Activated CD4-positive, alpha-beta T cell treated with anti-CD3 and anti-CD28 coated beads, Interleukin-2, amount 50 U/mL, for 24 hours (primary cell): ENCODE measurements around the gene ORM1.

ENCODE experiments used
- DNase-seq, 2 donors: peaks; one replicate each; pipeline ENCODE4 v3.0.0-alpha.2; 2020; ENCODE audit warnings: low read depth in 1 of 2, low spot score in 1 of 2

Gene ORM1

DNA sequence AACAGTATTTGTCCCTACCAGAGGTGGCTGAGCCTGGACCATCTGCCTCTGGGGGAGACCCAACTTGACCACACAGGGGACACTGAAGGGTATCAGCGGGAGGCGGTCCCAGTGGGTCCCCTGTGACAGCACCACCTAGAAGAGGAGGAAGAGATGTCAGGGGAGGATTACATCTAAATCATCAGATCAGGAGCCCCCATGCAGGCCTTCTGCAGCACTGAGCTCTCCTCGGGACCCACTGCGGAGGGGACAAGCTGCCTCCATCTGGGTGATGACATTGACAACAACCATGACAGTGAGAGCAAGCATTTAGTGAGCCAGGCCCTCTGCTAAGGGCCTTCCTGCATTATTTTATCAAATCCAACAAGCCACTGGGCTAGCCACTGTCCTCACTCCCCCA, 19.1 kb downstream of the ORM1 start:
- DNase-seq = no peak

DNA sequence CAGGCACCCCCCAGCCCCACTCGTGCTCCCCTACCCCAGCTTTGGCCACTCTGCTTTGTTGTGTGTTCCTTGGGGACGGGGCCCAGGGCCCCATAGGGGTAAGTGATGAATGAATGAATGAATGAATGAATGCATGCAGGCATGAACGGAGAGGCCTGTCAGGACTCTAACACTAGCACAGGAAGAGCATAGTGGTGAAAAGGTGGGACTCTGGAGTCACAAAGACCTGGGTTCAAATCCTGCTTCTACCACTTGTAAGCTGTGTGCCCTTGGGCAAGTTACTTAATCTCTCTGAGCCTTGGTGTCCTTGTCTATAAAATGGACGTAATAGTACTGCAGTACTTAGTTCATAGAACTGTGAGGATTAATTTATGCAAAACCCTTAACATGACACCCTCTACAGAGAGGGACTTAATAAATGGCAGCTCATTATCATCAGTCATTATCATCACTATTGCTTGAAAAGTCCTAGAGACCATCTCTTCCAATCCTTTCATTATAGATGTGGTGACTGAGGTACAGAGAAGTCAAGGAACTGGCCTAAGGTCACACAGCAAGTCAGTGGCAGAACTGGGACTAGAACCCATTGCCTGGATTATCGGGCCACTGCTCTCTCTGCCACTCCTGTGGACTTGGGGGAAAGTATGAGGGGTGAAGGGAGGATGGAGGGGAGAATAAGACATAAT, 20.0 kb downstream of the ORM1 start:
- DNase-seq = no peak

DNA sequence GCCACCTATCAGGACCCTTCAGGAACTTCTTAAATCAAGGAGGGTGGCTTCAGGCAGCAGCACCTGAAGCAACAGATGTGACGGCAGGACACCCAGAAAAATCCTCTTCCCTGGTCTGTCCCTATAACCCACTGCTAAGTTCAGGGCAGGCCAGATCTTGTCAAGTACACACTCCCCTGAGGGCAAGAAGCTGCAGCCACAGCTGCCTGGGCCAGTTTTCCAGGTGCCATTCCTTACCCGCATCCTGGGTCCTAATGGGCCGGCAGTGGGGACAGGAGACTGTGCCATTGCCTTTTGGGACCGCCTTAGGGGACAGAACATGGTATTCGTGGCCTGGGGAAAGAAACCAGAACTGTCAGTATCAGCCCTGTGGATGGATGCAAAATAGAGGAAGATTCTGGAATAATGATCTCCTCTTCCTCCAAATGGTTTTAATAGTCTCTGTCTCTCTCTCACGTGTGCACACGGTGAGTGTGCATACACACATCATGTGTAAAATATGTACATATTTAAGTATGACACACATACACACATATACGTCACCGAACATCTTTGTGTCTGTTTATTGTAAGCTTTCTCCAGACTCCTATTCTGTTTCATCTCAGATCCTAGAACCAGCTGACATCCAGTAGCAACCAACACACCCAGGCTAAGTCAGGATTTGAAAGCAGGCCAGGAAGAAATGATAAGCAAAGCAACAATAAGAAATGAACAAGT, 20.7 kb downstream of the ORM1 start:
- DNase-seq = no peak

DNA sequence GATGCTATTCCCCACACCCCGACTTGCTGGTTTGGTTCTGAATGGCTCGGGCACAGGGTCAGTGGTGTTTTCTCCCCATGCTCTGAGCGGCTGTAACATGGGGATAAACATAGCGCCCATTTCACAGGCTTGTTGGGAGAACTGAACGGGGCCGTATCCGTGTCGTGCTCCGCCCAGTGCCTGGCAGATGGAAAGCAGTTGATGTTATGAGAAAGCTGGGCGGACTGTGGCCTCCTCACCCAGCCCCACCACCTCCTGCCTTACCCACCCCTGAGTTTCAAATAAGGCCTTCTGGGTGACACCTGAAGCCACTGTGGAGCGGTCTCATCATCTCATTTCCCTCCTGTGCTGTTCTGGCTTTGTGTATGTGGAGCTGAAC, 21.3 kb downstream of the ORM1 start:
- DNase-seq = no peak

DNA sequence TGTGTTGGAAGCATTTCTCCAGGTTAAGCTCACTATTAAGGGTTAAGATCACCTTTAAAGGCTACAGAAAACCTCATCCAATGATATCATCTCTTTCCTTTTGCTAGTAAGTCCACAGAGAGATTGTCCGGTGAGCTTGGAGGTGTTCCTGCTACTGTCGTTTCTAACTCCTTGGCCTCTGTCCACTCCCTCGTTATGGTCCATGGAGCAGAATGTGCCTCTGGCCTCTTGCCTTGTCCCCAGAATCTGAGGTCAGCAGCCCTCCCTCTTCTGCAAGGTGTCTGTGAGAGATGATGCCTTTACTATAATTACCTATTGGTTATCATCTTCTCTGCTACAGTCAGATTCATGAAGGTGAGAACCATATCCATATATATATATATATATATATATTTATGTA, 21.8 kb downstream of the ORM1 start:
- DNase-seq = no peak

DNA sequence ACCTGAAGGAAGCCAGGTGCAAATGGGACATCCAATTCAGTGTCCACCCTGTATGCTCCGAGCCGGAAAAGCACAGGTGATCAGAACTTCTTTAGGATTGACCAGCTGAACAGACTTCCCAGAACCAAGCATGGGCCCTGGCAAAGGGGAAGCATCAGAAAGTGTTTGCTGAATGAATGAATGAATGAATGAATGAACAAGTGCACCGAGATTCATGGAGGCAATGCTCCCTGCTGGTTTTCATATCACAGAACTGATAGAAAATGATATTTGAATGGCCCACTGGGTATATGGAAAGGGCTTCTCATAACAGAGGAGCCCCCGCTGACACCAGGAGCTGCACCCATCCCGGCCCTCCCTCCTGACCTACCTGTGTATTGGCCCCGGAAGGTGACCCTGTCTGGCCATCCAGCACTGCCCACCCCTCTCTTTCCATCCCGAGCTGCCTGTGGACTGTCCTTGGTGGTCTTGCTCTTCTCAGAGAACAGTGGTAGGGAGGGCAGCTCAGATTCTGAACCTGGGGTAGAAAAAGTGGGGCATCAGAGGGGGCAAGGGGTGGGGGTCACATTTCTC, 22.7 kb downstream of the ORM1 start:
- no peak for DNase-seq

DNA sequence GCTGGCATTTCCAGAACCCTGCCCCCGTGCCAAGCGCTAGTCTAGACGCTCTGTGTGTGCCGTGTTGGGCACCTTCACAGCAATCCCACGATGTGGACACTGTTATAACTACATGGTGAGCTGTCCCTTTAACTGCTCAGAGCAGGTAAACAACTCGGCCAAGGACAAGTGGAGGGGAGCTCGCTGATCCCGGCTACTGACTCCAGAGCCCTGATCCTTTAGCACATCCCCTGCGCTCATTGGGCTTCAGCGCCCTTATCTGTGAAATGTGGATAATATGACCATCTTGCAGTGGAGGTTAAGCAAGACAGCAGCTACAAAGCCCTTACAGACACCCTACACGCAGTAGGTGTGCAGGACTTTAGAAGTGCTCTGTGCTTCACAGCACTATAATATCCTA, 23.2 kb downstream of the ORM1 start:
- no peak for DNase-seq

DNA sequence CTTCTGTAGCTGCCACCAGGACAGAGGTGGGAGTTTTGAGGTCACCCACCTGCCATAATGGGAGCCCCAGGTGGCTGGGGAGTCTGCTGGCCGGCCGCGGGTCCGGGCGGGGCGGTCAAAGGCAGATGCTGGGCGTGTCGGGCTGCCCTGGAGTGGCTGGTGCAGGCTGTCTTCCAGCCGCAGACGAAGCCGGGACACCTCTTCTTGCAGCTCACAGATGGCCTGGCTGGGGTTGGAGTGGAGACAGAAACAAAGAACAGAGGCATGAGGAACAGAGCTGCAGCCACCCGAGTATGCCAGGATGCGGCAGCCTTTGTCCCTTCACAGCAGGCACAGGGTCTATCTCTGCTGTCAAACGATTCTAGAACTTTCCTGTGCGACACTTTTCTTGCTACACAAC, 24.8 kb downstream of the ORM1 start:
- no peak for DNase-seq

DNA sequence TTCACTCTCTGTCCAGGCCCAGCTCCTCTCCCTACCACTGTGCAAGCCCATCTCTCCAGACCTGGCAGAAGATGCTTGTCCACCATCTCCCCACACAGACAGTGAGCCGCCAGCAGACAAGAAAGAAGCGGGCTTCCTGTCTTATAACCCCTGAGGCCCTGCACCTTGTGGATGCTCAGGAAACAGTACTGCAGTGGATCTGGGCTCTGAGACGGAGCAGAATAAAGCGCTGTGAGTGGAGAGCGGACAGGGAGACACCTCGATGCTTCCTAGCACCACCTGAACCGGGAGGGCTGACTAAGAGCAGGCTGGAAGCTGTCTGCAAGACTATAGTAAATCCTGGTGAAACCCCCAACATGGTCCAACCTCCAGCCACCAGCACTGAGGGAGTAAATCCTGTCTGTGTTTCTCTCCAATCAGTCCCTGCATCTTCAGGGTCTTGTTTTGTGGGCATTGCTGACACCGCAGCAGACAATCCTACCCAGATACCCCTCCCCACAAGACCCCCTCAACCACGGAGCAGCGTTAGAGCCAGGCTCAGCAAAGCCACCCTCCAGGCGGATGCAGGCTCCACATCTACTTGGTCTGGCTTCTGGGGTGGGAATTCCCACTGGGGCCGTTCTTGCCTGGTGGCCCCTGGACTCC, 25.5 kb downstream of the ORM1 start:
- no peak for DNase-seq

DNA sequence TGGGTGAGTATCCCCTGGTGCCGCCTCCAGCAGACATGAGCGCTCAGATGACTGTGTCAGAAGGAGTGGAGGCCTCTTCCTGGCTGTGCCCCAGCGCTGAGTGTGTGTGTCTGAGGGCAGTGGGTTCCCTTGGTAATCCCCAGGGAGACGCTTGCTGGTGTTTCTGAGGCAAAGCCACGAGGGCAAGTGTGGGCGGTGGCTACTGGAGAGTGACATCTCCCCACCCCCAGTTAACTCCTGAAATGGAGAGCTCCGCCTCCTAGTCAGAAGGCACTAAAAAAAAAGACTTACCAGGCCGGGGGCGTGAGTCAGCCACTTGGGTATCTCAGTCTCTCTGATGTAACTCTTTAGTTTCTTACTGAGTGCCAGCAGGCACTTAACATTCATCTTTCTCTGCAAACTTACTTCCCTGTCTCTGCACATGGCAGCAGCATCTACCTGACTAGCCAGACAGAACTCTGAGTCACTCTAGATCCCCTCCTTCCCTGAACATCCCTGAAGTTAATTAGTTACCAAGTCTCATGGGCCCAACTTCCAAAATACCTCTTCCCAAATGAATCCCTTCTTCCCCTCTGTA, 26.1 kb downstream of the ORM1 start:
- peak; percentile 70 to 87 for DNase-seq

DNA sequence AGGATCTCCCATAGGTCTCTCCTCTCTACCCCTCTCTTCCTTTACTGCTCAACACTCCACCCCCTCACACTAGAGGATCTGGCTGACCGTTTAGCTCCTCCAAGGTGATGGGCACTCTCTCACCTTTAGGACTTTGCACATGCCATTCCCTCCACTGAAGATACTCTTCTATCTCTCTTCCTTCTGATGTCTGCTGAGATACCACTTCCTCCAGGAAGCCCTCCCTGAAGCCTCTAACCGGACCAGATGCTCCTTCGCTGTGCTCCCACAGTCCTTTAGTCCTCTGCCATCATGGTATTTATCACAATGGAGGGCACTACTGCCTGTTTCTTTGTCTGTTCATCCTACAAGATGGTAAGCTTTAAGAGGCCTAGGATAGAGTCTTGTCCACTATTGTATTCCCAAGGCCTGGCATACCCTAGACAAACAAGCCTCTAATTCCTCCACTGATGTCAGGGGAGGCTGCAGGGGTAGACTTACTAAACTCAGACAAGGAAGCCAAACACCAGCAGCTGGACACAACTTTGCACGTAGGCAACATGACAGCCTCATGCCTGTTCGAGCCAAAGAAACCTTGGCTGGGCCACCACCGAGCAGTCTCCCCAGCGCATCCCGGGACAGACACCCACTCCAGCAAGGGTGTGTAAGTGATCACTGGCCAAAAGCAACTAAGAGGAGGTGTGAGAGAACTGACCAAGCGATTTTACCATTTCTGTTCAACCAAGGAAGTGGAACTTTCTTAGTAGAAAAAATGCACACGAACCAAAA, 27.0 kb downstream of the ORM1 start:
- no peak for DNase-seq

DNA sequence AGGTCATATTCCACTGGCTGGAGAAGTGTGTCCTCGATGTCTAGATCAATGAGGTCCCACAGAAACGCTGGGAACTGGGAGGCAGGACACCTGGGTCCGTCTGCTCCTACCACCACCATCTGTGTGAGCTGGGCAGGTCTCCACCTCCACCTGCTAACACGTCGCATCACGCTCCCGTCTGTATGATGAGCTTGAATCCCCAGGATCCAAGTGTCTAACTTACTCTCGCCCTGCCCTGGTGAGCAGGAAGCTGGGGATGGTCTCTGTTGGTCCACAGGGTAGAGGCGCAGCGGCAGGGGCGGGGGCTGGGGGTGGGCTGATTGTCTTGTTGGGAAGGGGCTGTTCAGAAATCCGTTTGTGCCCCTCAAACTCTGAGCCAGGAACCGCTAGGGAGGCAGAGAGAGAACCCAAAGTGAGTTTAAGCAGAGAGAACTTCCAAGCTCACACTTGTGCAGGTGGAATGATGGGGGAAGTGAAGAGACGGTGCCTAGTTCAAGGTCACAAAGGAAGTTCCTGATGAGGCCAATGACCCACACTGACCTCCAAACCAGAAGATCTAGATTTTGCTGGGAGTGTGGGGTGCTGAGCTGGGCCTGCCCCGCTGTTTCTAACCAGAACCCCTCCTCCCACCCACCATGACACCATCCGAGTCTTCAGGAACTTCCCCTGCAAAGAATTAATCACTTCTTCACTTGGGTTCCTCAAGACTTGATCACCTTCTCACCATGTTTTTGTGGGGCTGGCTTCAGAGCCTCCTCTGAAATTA, 27.9 kb downstream of the ORM1 start:
- DNase-seq = no peak

DNA sequence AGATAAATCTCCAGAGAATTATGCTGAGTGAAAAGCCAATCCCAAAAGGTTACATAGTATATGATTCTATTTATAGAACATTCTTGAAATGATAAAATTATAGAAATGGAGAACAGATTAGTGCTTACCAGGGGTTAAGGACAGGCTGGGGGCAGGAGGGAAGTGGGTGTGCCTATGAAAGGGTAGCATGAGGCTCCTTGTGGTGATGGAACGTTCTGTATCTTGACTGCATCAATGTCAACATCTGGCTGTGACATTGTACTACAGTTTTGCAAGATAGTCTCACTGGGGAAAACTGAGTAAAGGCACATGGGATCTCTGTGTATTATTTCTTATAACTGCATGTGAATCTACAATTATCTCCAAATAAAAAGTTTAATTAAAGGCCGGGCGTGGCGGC, 29.0 kb downstream of the ORM1 start:
- DNase-seq = no peak

DNA sequence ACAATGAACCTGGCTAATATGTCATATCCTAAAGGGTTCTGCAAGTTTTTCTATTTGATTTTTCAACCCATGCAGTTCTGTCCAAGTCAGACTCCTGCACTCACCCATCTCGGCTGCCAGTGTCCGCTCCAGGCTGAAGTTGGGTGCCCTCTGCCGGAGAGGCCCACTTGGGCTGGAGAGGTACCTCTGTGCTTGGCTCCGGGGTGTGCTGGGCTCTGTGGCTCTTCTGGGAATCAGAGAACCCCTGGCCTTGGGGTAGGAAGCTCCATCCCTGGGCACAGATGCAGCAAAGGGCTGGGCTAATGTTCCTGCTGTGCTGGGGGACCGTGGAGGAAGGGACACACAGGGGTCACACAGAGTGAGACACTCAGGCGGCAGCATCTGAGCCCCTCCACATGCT, 32.9 kb downstream of the ORM1 start:
- no peak for DNase-seq

DNA sequence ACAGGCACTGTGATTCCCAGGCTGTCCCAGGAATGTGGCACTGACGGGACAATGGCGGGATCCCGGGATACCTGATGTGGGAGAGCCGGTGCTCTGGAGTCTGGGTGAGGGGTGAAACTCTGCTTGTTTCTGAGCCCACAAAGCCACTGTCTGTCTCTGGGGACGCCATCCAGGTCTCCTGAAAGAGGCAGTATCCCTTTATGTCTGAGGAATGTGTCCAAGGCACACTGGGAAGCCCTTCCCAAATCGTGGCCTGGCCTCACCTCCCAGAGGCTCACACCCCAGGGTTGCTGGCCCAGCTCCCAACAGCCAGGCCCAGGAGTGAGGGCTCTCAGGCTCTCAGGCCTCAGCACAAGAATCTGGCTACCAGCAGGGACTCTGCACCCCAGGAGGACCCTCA, 33.9 kb downstream of the ORM1 start:
- no peak for DNase-seq

DNA sequence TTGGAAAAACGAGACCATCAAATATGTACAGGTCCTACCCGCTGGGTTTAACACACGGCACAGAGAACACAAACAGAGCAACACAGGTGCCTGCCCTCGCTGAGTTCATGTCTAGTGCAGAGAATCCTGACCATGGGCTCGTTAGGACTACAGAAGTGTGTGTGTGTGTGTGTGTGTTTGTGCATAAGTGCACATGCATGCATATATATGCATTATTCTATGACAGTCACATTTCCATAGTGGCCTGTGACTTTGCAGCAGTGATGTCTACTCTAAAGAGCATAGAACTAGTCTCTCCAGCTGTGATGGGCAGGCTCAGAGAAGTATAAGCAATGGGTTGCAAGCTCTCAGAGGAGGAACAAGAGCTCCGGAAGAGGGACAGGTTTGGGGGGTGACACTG, 34.5 kb downstream of the ORM1 start:
- no peak for DNase-seq

DNA sequence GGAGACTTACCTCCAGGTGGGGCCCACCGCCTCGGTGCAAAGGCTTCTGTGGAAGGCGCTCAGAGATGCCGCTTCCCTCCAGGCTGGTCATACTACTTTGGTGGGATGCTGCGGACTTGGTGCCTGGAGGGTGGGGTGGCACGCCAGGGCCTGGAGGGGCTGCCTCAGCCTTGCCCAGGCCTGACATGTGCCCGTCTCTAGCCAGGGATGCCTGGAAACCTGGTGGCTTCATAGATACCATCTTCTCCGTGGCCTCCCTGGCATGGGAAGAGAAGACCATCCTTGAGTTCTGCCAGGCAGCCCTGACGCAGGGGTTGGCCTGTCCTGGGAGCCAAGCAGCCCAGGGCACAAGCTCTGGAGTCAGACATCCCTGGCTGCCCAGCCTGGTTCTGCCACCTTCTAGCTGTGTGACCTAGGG, 35.0 kb downstream of the ORM1 start:
- no peak for DNase-seq

DNA sequence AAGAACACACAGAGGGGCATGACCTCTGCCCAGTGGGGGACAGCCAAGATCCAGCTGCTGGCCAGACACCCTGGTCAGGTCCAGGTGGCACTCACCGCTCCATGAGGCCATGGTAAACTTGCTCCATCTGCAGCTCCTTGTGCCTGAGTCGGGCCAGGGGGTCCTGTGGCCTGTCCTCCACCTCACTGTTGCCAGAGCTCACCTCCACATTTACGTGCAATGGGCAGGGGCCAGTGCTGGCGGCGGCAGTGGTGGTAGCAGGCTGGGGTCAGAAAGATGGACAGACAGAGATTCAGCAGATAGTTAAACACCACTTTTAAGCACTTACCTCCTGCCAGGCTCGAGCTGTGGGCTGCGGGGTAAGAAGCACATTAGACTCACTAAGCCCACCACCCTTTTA, 36.9 kb downstream of the ORM1 start:
- no peak for DNase-seq

DNA sequence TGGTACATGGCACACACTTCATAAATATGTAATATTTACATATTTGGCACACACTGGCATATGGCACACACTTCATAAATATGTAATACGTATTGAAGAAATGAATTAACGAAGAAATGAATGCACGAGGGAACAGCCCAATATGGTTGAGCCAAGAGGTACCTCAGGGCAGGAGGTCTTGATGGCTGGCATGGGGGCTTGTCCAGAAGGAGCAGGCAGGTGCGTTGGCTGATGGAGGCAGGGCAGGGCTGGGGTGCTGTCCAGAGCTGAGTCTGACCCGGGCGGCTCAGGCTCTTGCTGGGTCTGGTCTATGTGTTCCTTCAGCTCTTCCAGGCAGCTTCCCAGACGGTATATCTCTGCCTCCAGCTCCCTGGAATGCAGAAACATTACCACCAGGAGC, 38.6 kb downstream of the ORM1 start:
- DNase-seq = no peak

DNA sequence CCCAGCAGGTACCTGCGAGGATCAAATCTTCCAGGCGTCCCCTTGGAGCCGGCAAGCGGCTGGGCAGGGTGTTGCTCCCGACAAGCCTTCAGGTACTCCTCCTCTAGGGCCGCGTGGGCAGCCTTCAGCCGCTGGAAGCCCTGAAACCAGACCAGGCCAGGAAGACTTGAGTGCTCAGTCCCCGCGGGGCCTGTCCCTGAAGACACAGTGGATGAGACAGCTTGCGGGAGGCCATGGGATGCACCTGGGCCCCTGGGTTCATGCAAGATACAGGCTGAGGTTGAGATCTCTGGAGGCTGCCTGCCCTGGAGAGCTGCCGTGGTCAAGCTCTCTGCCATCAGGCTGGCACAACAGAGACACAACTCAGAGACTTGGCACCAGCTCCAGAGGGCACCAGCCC, 39.5 kb downstream of the ORM1 start:
- no peak for DNase-seq
